ENCODE measurements around the gene CCDC33.

- TF ChIP-seq CTCF (IDR thresholded peaks at IDR 0.05) (no peak), EZH2 (IDR thresholded peaks at IDR 0.05; ENCODE audit: borderline replicate concordance, insufficient read depth, low read depth, low read length, poor library complexity, severe bottlenecking) (no peak)
Measured at GRCh38 chr15:74214324-74215021, 21.7 kb upstream of the CCDC33 start.
